GM10847 (cell line): ENCODE results near the gene CEP135.

Experiments used
- POLR2A ChIP-seq: IDR thresholded peaks from 2 replicates; pipeline ENCODE4 v1.6.1; 2011; ENCODE audit not compliant: insufficient read length; ENCODE audit errors: extremely low read depth

CEP135 gene

GRCh38 chr4:55967376-55967775, 18.6 kb downstream of the CEP135 start:
- no peak for TF ChIP-seq POLR2A

GRCh38 chr4:55973650-55974049, 24.9 kb downstream of the CEP135 start:
- TF ChIP-seq POLR2A: no peak

GRCh38 chr4:55977811-55978210, 29.1 kb downstream of the CEP135 start:
- no peak for TF ChIP-seq POLR2A

GRCh38 chr4:55979562-55979961, 30.8 kb downstream of the CEP135 start:
- TF ChIP-seq POLR2A: no peak

GRCh38 chr4:55980725-55981124, 32.0 kb downstream of the CEP135 start:
- TF ChIP-seq POLR2A: no peak

GRCh38 chr4:55982976-55983375, 34.2 kb downstream of the CEP135 start:
- no peak for TF ChIP-seq POLR2A

- TF ChIP-seq POLR2A: no peak
These were observed 41.0 kb downstream of the CEP135 start for GRCh38 chr4:55989766-55990165.

- TF ChIP-seq POLR2A: no peak
These were observed 45.4 kb downstream of the CEP135 start for GRCh38 chr4:55993994-55994663.

GRCh38 chr4:55996646-55997045, 47.9 kb downstream of the CEP135 start:
- TF ChIP-seq POLR2A: no peak

- TF ChIP-seq POLR2A: no peak
These were observed 54.9 kb downstream of the CEP135 start for GRCh38 chr4:56003606-56004005.

- no peak for TF ChIP-seq POLR2A
These were observed 55.5 kb downstream of the CEP135 start for GRCh38 chr4:56004235-56004634.

- TF ChIP-seq POLR2A: no peak
These were observed 58.4 kb downstream of the CEP135 start for GRCh38 chr4:56007154-56007553.

- TF ChIP-seq POLR2A: no peak
These were observed 59.5 kb downstream of the CEP135 start for GRCh38 chr4:56008206-56008605.

- no peak for TF ChIP-seq POLR2A
These were observed 77.9 kb downstream of the CEP135 start for GRCh38 chr4:56026596-56026995.

GRCh38 chr4:56028165-56028564, 79.4 kb downstream of the CEP135 start:
- no peak for TF ChIP-seq POLR2A

GRCh38 chr4:56038487-56039162, 89.9 kb downstream of the CEP135 start:
- no peak for TF ChIP-seq POLR2A

GRCh38 chr4:56040842-56041241, 92.1 kb downstream of the CEP135 start:
- no peak for TF ChIP-seq POLR2A
